HepG2 (cell line): ENCODE measurements around the gene LAMA1.

ENCODE experiments used
- FOXC1 ChIP-seq: sonication (generic); formaldehyde crosslinking; IDR thresholded peaks from 2 replicates; pipeline ENCODE4 v1.8.0; 2022; ENCODE audit warnings: mild to moderate bottlenecking, missing genetic modification reagents, borderline replicate concordance
- MXD4 ChIP-seq: IDR thresholded peaks from 2 replicates; pipeline ENCODE4 v1.6.1; 2016; ENCODE audit warnings: mild to moderate bottlenecking, missing biosample characterization, missing genetic modification reagents
- POLR2AphosphoS5 ChIP-seq: IDR thresholded peaks from 2 replicates; pipeline ENCODE4 v1.6.1; 2012; ENCODE audit warnings: low read depth, low read length
- SIN3A ChIP-seq: IDR thresholded peaks from 2 replicates; pipeline ENCODE4 v1.6.1; 2011; ENCODE audit warnings: low read depth, mild to moderate bottlenecking, control low read depth, low read length, borderline replicate concordance
- ZNF138 ChIP-seq: sonication (generic); formaldehyde crosslinking; IDR thresholded peaks from 2 replicates; pipeline ENCODE4 v1.5.0; 2020; ENCODE audit warnings: mild to moderate bottlenecking, low read depth, missing genetic modification reagents
- ZNF331 ChIP-seq: sonication (generic); formaldehyde crosslinking; IDR thresholded peaks from 2 replicates; pipeline ENCODE4 v1.4.0; 2020; ENCODE audit warnings: missing genetic modification reagents
- ZNF629 ChIP-seq: sonication (generic); formaldehyde crosslinking; conservative IDR thresholded peaks from 2 replicates; pipeline ENCODE4 v1.5.0; 2020; ENCODE audit warnings: missing genetic modification reagents
- TF ChIP-seq, protein P1 (sequence below): sonication (generic); formaldehyde crosslinking; IDR thresholded peaks from 2 replicates; pipeline ENCODE4 v1.5.0; 2020; ENCODE audit warnings: mild to moderate bottlenecking, missing genetic modification reagents, moderate library complexity
- TF ChIP-seq, protein P2 (sequence below): sonication (generic); formaldehyde crosslinking; conservative IDR thresholded peaks from 2 replicates; pipeline ENCODE4 v1.4.0; 2020; ENCODE audit warnings: missing genetic modification reagents
- TF ChIP-seq, protein P3 (sequence below): sonication (generic); formaldehyde crosslinking; IDR thresholded peaks from 2 replicates; pipeline ENCODE4 v1.4.0; 2020; ENCODE audit warnings: missing genetic modification reagents, borderline replicate concordance

- TF ChIP-seq ZNF629 (CRISPR knock-in tag) (no peak), FOXC1 (CRISPR knock-in tag) (no peak), POLR2AphosphoS5 (no peak), MXD4 (CRISPR knock-in tag) (no peak), ZNF138 (CRISPR knock-in tag) (no peak), ZNF331 (CRISPR knock-in tag) (no peak), SIN3A (no peak)
- TF ChIP-seq, protein P1, sequence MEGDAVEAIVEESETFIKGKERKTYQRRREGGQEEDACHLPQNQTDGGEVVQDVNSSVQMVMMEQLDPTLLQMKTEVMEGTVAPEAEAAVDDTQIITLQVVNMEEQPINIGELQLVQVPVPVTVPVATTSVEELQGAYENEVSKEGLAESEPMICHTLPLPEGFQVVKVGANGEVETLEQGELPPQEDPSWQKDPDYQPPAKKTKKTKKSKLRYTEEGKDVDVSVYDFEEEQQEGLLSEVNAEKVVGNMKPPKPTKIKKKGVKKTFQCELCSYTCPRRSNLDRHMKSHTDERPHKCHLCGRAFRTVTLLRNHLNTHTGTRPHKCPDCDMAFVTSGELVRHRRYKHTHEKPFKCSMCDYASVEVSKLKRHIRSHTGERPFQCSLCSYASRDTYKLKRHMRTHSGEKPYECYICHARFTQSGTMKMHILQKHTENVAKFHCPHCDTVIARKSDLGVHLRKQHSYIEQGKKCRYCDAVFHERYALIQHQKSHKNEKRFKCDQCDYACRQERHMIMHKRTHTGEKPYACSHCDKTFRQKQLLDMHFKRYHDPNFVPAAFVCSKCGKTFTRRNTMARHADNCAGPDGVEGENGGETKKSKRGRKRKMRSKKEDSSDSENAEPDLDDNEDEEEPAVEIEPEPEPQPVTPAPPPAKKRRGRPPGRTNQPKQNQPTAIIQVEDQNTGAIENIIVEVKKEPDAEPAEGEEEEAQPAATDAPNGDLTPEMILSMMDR = no peak
- TF ChIP-seq, protein P2, sequence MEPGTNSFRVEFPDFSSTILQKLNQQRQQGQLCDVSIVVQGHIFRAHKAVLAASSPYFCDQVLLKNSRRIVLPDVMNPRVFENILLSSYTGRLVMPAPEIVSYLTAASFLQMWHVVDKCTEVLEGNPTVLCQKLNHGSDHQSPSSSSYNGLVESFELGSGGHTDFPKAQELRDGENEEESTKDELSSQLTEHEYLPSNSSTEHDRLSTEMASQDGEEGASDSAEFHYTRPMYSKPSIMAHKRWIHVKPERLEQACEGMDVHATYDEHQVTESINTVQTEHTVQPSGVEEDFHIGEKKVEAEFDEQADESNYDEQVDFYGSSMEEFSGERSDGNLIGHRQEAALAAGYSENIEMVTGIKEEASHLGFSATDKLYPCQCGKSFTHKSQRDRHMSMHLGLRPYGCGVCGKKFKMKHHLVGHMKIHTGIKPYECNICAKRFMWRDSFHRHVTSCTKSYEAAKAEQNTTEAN (CRISPR knock-in tag) = no peak
- TF ChIP-seq, protein P3, sequence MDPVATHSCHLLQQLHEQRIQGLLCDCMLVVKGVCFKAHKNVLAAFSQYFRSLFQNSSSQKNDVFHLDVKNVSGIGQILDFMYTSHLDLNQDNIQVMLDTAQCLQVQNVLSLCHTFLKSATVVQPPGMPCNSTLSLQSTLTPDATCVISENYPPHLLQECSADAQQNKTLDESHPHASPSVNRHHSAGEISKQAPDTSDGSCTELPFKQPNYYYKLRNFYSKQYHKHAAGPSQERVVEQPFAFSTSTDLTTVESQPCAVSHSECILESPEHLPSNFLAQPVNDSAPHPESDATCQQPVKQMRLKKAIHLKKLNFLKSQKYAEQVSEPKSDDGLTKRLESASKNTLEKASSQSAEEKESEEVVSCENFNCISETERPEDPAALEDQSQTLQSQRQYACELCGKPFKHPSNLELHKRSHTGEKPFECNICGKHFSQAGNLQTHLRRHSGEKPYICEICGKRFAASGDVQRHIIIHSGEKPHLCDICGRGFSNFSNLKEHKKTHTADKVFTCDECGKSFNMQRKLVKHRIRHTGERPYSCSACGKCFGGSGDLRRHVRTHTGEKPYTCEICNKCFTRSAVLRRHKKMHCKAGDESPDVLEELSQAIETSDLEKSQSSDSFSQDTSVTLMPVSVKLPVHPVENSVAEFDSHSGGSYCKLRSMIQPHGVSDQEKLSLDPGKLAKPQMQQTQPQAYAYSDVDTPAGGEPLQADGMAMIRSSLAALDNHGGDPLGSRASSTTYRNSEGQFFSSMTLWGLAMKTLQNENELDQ = no peak
Observed at GRCh38 chr18:6959110-6959509, 158.5 kb downstream of the LAMA1 start.
